HEK293 (cell line): ENCODE results near the gene ACADSB.

Experiments used
- CTCF ChIA-PET: fragments of 350-600 bp; formaldehyde crosslinking; extraction: SDS; loops from one replicate; lab custom pipeline; 2021; ENCODE audit warnings: antibody characterized with exemption; lab: Yijun Ruan, JAX
- POLR2A ChIA-PET: fragments of 300-600 bp; formaldehyde crosslinking; extraction: SDS; loops from one replicate; lab custom pipeline; 2020; ENCODE audit warnings: antibody characterized with exemption, inconsistent platforms; lab: Yijun Ruan, JAX
- H3K27ac ChIP-seq: fragments of 200-500 bp; sonication (Bioruptor generic); 2 replicates; pipeline ENCODE4 v1.5.1; 2014; ENCODE audit warnings: low read depth, low read length, control low read depth, inconsistent platforms; ENCODE audit errors: extremely low read depth
- H3K36me3 ChIP-seq, 2 experiments: fragments of 200-500 bp in 1 of 2; sonication (Bioruptor generic) in 1 of 2; 1 replicate in 1 of 2; 2 replicates in 1 of 2; pipeline ENCODE4 v1.5.1; 2014 to 2017; ENCODE audit warnings: inconsistent platforms in 2 of 2, low read length in 2 of 2; ENCODE audit not compliant: control insufficient read depth in 2 of 2, insufficient read depth in 1 of 2
- H3K4me1 ChIP-seq: fragments of 200-500 bp; sonication (Bioruptor generic); 2 replicates; pipeline ENCODE4 v1.5.1; 2014; ENCODE audit warnings: mild to moderate bottlenecking, low read length, inconsistent platforms; ENCODE audit not compliant: control insufficient read depth, insufficient read depth
- H3K4me3 ChIP-seq: 2 replicates; pipeline ENCODE4 v1.5.1; 2011; ENCODE audit warnings: low read depth, mild to moderate bottlenecking, control low read depth, low read length, moderate library complexity
- H3K9me3 ChIP-seq: fragments of 200-500 bp; sonication (Bioruptor generic); 2 replicates; pipeline ENCODE4 v1.5.1; 2014; ENCODE audit warnings: low read depth, low read length, inconsistent platforms; ENCODE audit not compliant: control insufficient read depth, insufficient read depth
- FEZF1 ChIP-seq: fragments of 450-650 bp; formaldehyde crosslinking; IDR thresholded peaks from 2 replicates; pipeline ENCODE4 v1.5.1; 2016; ENCODE audit warnings: missing biosample characterization, missing genetic modification characterization
- HIC1 ChIP-seq: fragments of 450-650 bp; formaldehyde crosslinking; IDR thresholded peaks from 2 replicates; pipeline ENCODE4 v1.5.1; 2016; ENCODE audit warnings: missing biosample characterization, missing genetic modification characterization
- IKZF3 ChIP-seq: fragments of 450-650 bp; IDR thresholded peaks from 2 replicates; pipeline ENCODE4 v1.5.0; 2018; ENCODE audit warnings: missing biosample characterization, mild to moderate bottlenecking, missing genetic modification characterization, moderate library complexity
- KLF17 ChIP-seq: fragments of 450-650 bp; formaldehyde crosslinking; IDR thresholded peaks from 2 replicates; pipeline ENCODE4 v1.5.1; 2016; ENCODE audit warnings: missing biosample characterization, missing genetic modification characterization
- PRDM6 ChIP-seq: fragments of 450-650 bp; formaldehyde crosslinking; IDR thresholded peaks from 2 replicates; pipeline ENCODE4 v1.5.1; 2017; ENCODE audit warnings: missing biosample characterization, missing genetic modification characterization
- RBAK ChIP-seq: fragments of 450-650 bp; formaldehyde crosslinking; IDR thresholded peaks from 2 replicates; pipeline ENCODE4 v1.5.1; 2016; ENCODE audit warnings: missing biosample characterization, missing genetic modification characterization
- REST ChIP-seq: fragments of 450-650 bp; formaldehyde crosslinking; IDR thresholded peaks from 2 replicates; pipeline ENCODE4 v1.5.1; 2016; ENCODE audit warnings: missing biosample characterization, missing genetic modification characterization
- SETDB1 ChIP-seq: IDR thresholded peaks from one replicate; pipeline ENCODE4 v1.6.1; 2017; ENCODE audit warnings: mild to moderate bottlenecking, low read length, moderate library complexity, mixed read lengths; ENCODE audit not compliant: insufficient read length
- TCF7L2 ChIP-seq: IDR thresholded peaks from 2 replicates; pipeline ENCODE4 v1.6.1; 2011; ENCODE audit warnings: low read depth, mild to moderate bottlenecking, inconsistent platforms, low read length, moderate library complexity, borderline replicate concordance
- ZBTB21 ChIP-seq: fragments of 450-650 bp; formaldehyde crosslinking; IDR thresholded peaks from 2 replicates; pipeline ENCODE4 v1.5.1; 2017; ENCODE audit warnings: missing biosample characterization, missing genetic modification characterization
- ZBTB8A ChIP-seq: fragments of 450-650 bp; formaldehyde crosslinking; IDR thresholded peaks from 2 replicates; pipeline ENCODE4 v1.5.1; 2016; ENCODE audit warnings: missing biosample characterization, missing genetic modification characterization
- ZFP69B ChIP-seq: fragments of 450-650 bp; formaldehyde crosslinking; IDR thresholded peaks from 2 replicates; pipeline ENCODE4 v1.5.1; 2016; ENCODE audit warnings: missing biosample characterization, missing genetic modification characterization
- ZNF184 ChIP-seq: fragments of 450-650 bp; IDR thresholded peaks from 2 replicates; pipeline ENCODE4 v1.5.1; 2018; ENCODE audit warnings: missing biosample characterization, mild to moderate bottlenecking, missing genetic modification characterization
- ZNF223 ChIP-seq: fragments of 450-650 bp; formaldehyde crosslinking; IDR thresholded peaks from 2 replicates; pipeline ENCODE4 v1.5.1; 2016; ENCODE audit warnings: missing biosample characterization, missing genetic modification characterization
- ZNF354C ChIP-seq: fragments of 450-650 bp; formaldehyde crosslinking; IDR thresholded peaks from 2 replicates; pipeline ENCODE4 v1.5.1; 2016; ENCODE audit warnings: missing biosample characterization, missing genetic modification characterization, low read depth, borderline replicate concordance
- ZNF366 ChIP-seq: fragments of 450-650 bp; formaldehyde crosslinking; conservative IDR thresholded peaks from 2 replicates; pipeline ENCODE4 v1.5.1; 2016; ENCODE audit warnings: missing biosample characterization, missing genetic modification characterization
- ZNF426 ChIP-seq: fragments of 450-650 bp; formaldehyde crosslinking; IDR thresholded peaks from 2 replicates; pipeline ENCODE4 v1.5.1; 2017; ENCODE audit warnings: missing biosample characterization, missing genetic modification characterization, mild to moderate bottlenecking, inconsistent platforms, moderate library complexity
- ZNF670 ChIP-seq: fragments of 450-650 bp; formaldehyde crosslinking; IDR thresholded peaks from 2 replicates; pipeline ENCODE4 v1.5.1; 2016; ENCODE audit warnings: missing biosample characterization, missing genetic modification characterization, low read depth
- ZSCAN30 ChIP-seq: fragments of 450-650 bp; IDR thresholded peaks from 2 replicates; pipeline ENCODE4 v1.5.1; 2018; ENCODE audit warnings: missing biosample characterization, mild to moderate bottlenecking, missing genetic modification characterization, moderate library complexity

ACADSB gene

GRCh38 chr10:123001370-123001769, 7.4 kb upstream of the ACADSB start:
- no peak overlapping the region for H3K27ac ChIP-seq
- CTCF ChIA-PET = interaction anchor here (0.6 kb wide), 1 partner anchor 175 kb away, joined by 3 read pairs; no protein-coding TSS in a partner anchor
- POLR2A ChIA-PET = no interaction called here
- H3K9me3 ChIP-seq = no peaks in the 10 kb centered on the region
- TF ChIP-seq ZFP69B (no peak), TCF7L2 (no peak), KLF17 (tag by site-specific recombination) (no peak), ZNF184 (tag by site-specific recombination) (no peak), IKZF3 (no peak), FEZF1 (tag by site-specific recombination) (no peak), ZNF426 (tag by site-specific recombination) (no peak), ZBTB8A (tag by site-specific recombination) (no peak), HIC1 (no peak), REST (tag by site-specific recombination) (no peak), ZBTB21 (tag by site-specific recombination) (no peak), SETDB1 (no peak), ZNF354C (tag by site-specific recombination) (no peak), ZNF670 (no peak), ZNF366 (tag by site-specific recombination) (no peak), ZNF223 (no peak), ZSCAN30 (tag by site-specific recombination) (no peak)
- peaks cover 8 to 18% of the 10 kb centered on the region in 2 experiments; a peak in 2 of 3 replicates for H3K36me3 ChIP-seq
- no peak overlapping the region for H3K4me3 ChIP-seq
- peaks cover 27% of the 10 kb centered on the region for H3K4me1 ChIP-seq

GRCh38 chr10:123004298-123004697, 4.5 kb upstream of the ACADSB start:
- ChIA-PET POLR2A (no interaction called here), CTCF (interaction anchor here (0.7 kb wide), 1 partner anchor 441 kb away, joined by 3 read pairs; no protein-coding TSS in a partner anchor)
- no peak overlapping the region for H3K4me3 ChIP-seq
- no peaks in the 10 kb centered on the region for H3K9me3 ChIP-seq
- TF ChIP-seq PRDM6 (tag by site-specific recombination) (peak; percentile 79), RBAK (tag by site-specific recombination) (no peak)
- H3K4me1 ChIP-seq = peaks cover 30% of the 10 kb centered on the region
- H3K36me3 ChIP-seq = no peaks in the 10 kb centered on the region
- H3K27ac ChIP-seq = no peak overlapping the region
